Midbrain (tissue), 1 donor: ENCODE results near the gene EXOG.

Source experiments
- DNase-seq: peaks from one replicate; lab custom pipeline; 2025; lab: John Stamatoyannopoulos, UW

Gene EXOG

GRCh38 chr3:38473229-38473628 is 22.9 kb upstream of the EXOG start:
- DNase-seq = no peak

GRCh38 chr3:38474928-38475605 is 21.1 kb upstream of the EXOG start:
- no peak for DNase-seq

GRCh38 chr3:38475716-38476115 is 20.4 kb upstream of the EXOG start:
- DNase-seq = no peak

GRCh38 chr3:38476157-38476756 is 19.9 kb upstream of the EXOG start:
- no peak for DNase-seq

GRCh38 chr3:38477057-38477820 is 18.9 kb upstream of the EXOG start:
- no peak for DNase-seq

- no peak for DNase-seq
Observed at GRCh38 chr3:38477839-38478450, 18.2 kb upstream of the EXOG start.

GRCh38 chr3:38478901-38479300 is 17.2 kb upstream of the EXOG start:
- no peak for DNase-seq

GRCh38 chr3:38479431-38480092 is 16.6 kb upstream of the EXOG start:
- peak; percentile 73 for DNase-seq

- no peak for DNase-seq
Observed at GRCh38 chr3:38480093-38480445, 16.1 kb upstream of the EXOG start.

GRCh38 chr3:38480930-38481329 is 15.2 kb upstream of the EXOG start:
- no peak for DNase-seq

- no peak for DNase-seq
Observed at GRCh38 chr3:38482951-38483350, 13.2 kb upstream of the EXOG start.

- no peak for DNase-seq
Observed at GRCh38 chr3:38487323-38487722, 8.8 kb upstream of the EXOG start.

- DNase-seq = no peak
Observed at GRCh38 chr3:38488949-38489348, 7.2 kb upstream of the EXOG start.

GRCh38 chr3:38489766-38490165 is 6.4 kb upstream of the EXOG start:
- peak; percentile 24 for DNase-seq

GRCh38 chr3:38490281-38491030 is 5.7 kb upstream of the EXOG start:
- no peak for DNase-seq

GRCh38 chr3:38491215-38491614 is 4.9 kb upstream of the EXOG start:
- DNase-seq = no peak

GRCh38 chr3:38493031-38493430 is 3.1 kb upstream of the EXOG start:
- DNase-seq = no peak

GRCh38 chr3:38497031-38497430 is 891 bp downstream of the EXOG start:
- DNase-seq = no peak

- DNase-seq = no peak
Observed at GRCh38 chr3:38500688-38501417, 4.7 kb downstream of the EXOG start.

- DNase-seq = no peak
Observed at GRCh38 chr3:38507120-38507519, 11.0 kb downstream of the EXOG start.

GRCh38 chr3:38509732-38510131 is 13.6 kb downstream of the EXOG start:
- no peak for DNase-seq
